Esophagus muscularis mucosa (tissue), 4 donors: ENCODE results near the gene P4HB. TPM values are rescaled to one million over a fixed set of nuclear protein-coding genes. Genes with fewer than 3 reads are reported as not detected.
A peak's percentile ranks its signal among the peaks of the same experiment; 100 is the strongest.

Source experiments
- DNase-seq: peaks from one replicate; pipeline ENCODE4 v3.0.0-alpha.2; 2017; ENCODE audit errors: extremely low spot score
- H3K27ac ChIP-seq, 4 donors: fragments of 200-600 bp; sonication (generic); replicated peaks in 1 of 4; 1 replicate in 3 of 4; 2 replicates in 1 of 4; pipeline ENCODE4 v1.5.1; 2016 to 2019; ENCODE audit warnings: mild to moderate bottlenecking in 1 of 4
- H3K27me3 ChIP-seq, 4 donors: fragments of 200-600 bp; sonication (generic); one replicate each; pipeline versions ENCODE4 v1.5.1 to v1.6.0; 2016 to 2019
- H3K36me3 ChIP-seq, 4 donors: fragments of 200-600 bp; sonication (generic); one replicate each; pipeline ENCODE4 v1.5.1; 2016 to 2019
- H3K4me1 ChIP-seq, 4 donors: fragments of 200-600 bp; sonication (generic); one replicate each; pipeline ENCODE4 v1.5.1; 2016 to 2019
- H3K4me3 ChIP-seq, 4 donors: fragments of 200-600 bp; sonication (generic); 1 replicate in 2 of 4; 2 replicates in 2 of 4; pipeline ENCODE4 v1.5.1; 2016 to 2019; ENCODE audit warnings: mild to moderate bottlenecking in 4 of 4, moderate library complexity in 1 of 4
- H3K9me3 ChIP-seq, 4 donors: fragments of 200-600 bp; sonication (generic); 1 replicate in 3 of 4; 2 replicates in 1 of 4; pipeline ENCODE4 v1.5.1; 2016 to 2019
- EP300 ChIP-seq: sonication (generic); formaldehyde crosslinking; IDR thresholded peaks from one replicate; pipeline ENCODE4 v1.6.1; 2017; ENCODE audit warnings: antibody characterized with exemption
- POLR2A ChIP-seq: fragments of 450-650 bp; IDR thresholded peaks from one replicate; pipeline ENCODE4 v1.6.1; 2017; ENCODE audit warnings: antibody characterized with exemption, moderate library complexity, mild to moderate bottlenecking, low read depth
- POLR2AphosphoS5 ChIP-seq, 2 donors: sonication (generic); formaldehyde crosslinking; IDR thresholded peaks; one replicate each; pipeline ENCODE4 v1.6.1; 2017; ENCODE audit warnings: antibody characterized with exemption in 2 of 2
- WGBS: methylation state at CpG from one replicate; pipeline ENCODE4 v1.1.5; 2018; 5-methylcytosine and 5-hydroxymethylcytosine counted together
- intact Hi-C: fragments of 100-400 bp; cut with DNase I; formaldehyde crosslinking; loops from one replicate; pipeline ENCODE4 v1.15.1; 2023
- total RNA-seq, 4 donors: library from RNA; depleted of rRNA; stranded (reverse); fragments of >200 nt; gene quantifications; one replicate each; pipeline versions ENCODE4 v1.1.0 to v1.2.1, GENCODE V29; 2016
- TF ChIP-seq, protein P1 (sequence below), 3 experiments: fragments of 200-600 bp in 2 of 3; fragments of 450-650 bp in 1 of 3; sonication (generic) in 2 of 3; IDR thresholded peaks; one replicate each; pipeline ENCODE4 v1.5.1; 2017 to 2019; ENCODE audit warnings: antibody characterized with exemption in 3 of 3, mild to moderate bottlenecking in 2 of 3, moderate library complexity in 1 of 3

The P4HB gene
- total RNA-seq = 100 to 1,000 TPM; 269 to 334 (median 313) TPM

- Histone ChIP-seq H3K27ac (peak within 1 kb of the TSS; percentile 93 to 99 (median 96)), H3K4me1 (peaks cover 40 to 75% (median 56%) of the 10 kb centered on the region in 4 donors), H3K36me3 (peaks cover 12 to 51% (median 38%) of the 10 kb centered on the region in 4 donors), H3K27me3 (no peaks in the 10 kb centered on the region), H3K9me3 (no peaks in the 10 kb centered on the region), H3K4me3 (peak within 1 kb of the TSS; percentile 81 to 99 (median 92))
- intact Hi-C loops = loop anchor here (5.0 kb wide), 1 partner anchor 57 kb away; the partner anchor contains the start of gene SIRT7
- TF ChIP-seq EP300 = no peak
- TF ChIP-seq POLR2A = peak; percentile 82
- TF ChIP-seq, protein P1, sequence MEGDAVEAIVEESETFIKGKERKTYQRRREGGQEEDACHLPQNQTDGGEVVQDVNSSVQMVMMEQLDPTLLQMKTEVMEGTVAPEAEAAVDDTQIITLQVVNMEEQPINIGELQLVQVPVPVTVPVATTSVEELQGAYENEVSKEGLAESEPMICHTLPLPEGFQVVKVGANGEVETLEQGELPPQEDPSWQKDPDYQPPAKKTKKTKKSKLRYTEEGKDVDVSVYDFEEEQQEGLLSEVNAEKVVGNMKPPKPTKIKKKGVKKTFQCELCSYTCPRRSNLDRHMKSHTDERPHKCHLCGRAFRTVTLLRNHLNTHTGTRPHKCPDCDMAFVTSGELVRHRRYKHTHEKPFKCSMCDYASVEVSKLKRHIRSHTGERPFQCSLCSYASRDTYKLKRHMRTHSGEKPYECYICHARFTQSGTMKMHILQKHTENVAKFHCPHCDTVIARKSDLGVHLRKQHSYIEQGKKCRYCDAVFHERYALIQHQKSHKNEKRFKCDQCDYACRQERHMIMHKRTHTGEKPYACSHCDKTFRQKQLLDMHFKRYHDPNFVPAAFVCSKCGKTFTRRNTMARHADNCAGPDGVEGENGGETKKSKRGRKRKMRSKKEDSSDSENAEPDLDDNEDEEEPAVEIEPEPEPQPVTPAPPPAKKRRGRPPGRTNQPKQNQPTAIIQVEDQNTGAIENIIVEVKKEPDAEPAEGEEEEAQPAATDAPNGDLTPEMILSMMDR (IDR thresholded peaks at IDR 0.05) = peak in 1 of 3 experiments; percentile 49
- TF ChIP-seq POLR2AphosphoS5 (IDR thresholded peaks at IDR 0.05) = peak in 1 of 2 donors; percentile 82
- no peak for DNase-seq
- 0% methylated on average over 2 of the region's 95 CpGs for WGBS
These were observed at the start of gene P4HB for GRCh38 chr17:81859906-81860755. Gene P4HB, minus strand, starts transcription at chr17:81860535. Its CDS starts 64 bp downstream, at chr17:81860471.

DNA sequence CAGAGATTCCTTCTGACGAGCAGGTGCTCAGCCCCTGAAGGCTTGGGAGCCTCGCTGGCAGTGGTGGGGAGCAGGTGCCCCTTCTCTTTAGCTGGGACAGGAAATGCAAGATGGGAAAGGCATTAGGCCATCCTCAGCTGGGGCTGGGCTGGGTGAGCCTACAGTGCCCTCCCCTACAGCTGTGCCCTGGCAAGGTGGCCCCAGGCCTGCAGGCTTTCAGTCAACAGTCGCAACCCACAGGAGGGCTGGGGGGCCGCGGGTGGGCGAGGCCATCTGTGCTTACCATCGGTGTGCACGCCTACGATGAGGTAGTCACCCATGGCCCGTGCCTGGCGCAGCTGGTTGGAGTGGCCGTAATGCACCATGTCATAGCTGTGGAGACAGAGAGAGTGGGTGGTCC is 48.9 kb upstream of the P4HB start:
- Histone ChIP-seq H3K36me3 (peaks cover 14 to 75% (median 64%) of the 10 kb centered on the region in 4 donors), H3K4me3 (no peak overlapping the region), H3K9me3 (no peaks in the 10 kb centered on the region), H3K4me1 (peaks cover 15 to 25% (median 20%) of the 10 kb centered on the region in 4 donors), H3K27me3 (no peaks in the 10 kb centered on the region), H3K27ac (no peak overlapping the region)
- no peak for TF ChIP-seq POLR2A
- no peak for DNase-seq
- intact Hi-C loops = no loop called here
- WGBS = 93% methylated on average over 3 of the region's 12 CpGs

GRCh38 chr17:81908793-81909192 is 48.5 kb upstream of the P4HB start:
- 97% methylated on average over 5 of the region's 11 CpGs for WGBS
- Histone ChIP-seq H3K27ac (no peak overlapping the region), H3K4me3 (no peak overlapping the region), H3K27me3 (no peaks in the 10 kb centered on the region), H3K36me3 (peaks cover 10 to 75% (median 60%) of the 10 kb centered on the region in 4 donors), H3K4me1 (peaks cover 15 to 25% (median 20%) of the 10 kb centered on the region in 4 donors), H3K9me3 (no peaks in the 10 kb centered on the region)
- no peak for DNase-seq
- TF ChIP-seq EP300 = no peak
- TF ChIP-seq, protein P1 (IDR thresholded peaks at IDR 0.05) = no peak
- no peak for TF ChIP-seq POLR2A
- no peak for TF ChIP-seq POLR2AphosphoS5 (IDR thresholded peaks at IDR 0.05)
- intact Hi-C loops = no loop called here

DNA sequence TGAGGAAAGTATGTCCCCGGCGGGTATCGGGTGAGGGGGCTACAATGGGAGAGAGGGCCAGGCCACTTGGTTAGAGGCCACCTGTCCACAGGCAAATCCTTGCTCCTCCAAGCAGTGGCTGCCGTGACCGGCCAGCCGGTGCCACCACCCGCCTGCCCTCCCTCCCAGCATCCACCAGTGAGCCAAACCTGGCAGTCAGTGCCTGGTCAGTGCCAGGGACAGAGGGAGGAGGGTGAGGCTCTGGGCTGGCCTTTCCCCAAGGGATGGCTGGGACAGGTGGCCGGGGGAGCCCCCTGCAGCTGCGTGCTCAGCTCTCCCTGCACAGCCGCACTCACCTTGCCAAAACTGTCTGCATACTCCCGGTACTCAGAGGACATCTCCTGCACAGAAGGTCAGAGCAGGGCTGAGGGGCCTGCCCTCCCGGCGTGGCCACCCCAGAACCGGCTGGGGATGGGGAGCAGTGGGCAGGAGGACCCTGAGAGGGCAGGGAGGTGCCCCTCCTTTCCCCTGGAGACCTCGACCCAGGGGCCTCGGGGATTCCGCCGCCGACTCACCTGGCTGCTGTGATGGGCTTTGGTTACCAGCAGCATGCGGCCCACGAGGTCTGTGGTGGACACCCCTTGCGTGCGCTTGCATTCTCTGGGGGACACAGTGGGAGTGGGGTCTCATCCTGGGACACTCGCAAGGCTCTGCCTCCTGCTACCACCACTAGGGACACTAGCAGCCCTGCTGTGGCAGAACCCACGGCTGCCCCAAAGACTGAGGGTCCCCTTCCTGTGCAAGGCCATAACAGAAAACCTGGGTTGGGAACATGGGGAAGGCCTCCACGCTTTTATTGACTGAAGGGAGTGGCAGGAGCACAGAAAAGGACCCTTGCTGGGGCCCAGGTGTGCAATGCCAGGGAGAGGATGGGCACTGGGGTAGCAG is 47.1 kb upstream of the P4HB start:
- no peak for DNase-seq
- TF ChIP-seq EP300 = no peak
- TF ChIP-seq, protein P1 (IDR thresholded peaks at IDR 0.05) = no peak
- TF ChIP-seq POLR2A = no peak
- no peak for TF ChIP-seq POLR2AphosphoS5 (IDR thresholded peaks at IDR 0.05)
- Histone ChIP-seq H3K4me3 (no peak overlapping the region), H3K27me3 (peaks cover 0 to 9% (median 3%) of the 10 kb centered on the region in 4 donors), H3K36me3 (peaks cover 4 to 63% (median 47%) of the 10 kb centered on the region in 4 donors), H3K27ac (no peak overlapping the region), H3K9me3 (no peaks in the 10 kb centered on the region), H3K4me1 (peaks cover 17 to 30% (median 24%) of the 10 kb centered on the region in 4 donors)
- intact Hi-C loops = no loop called here
- WGBS = 96% methylated on average over 17 of the region's 26 CpGs
